Caco-2 (cell line): ENCODE results near the gene NOD2. TPM values are rescaled to one million over a fixed set of nuclear protein-coding genes. Genes with fewer than 3 reads are reported as not detected.

Experiments
- BruUV-seq: library from RNA; stranded (reverse); fragments of 400-500 nt; replicated peaks from 2 replicates; lab custom pipeline; 2021; lab: Mats Ljungman, UMichigan
- CTCF ChIA-PET: fragments of 300-600 bp; sonication (Branson Sonifier 250); formaldehyde crosslinking; loops from one replicate; lab custom pipeline; 2022; ENCODE audit warnings: antibody characterized with exemption; lab: Charles Lee
- POLR2A ChIA-PET: fragments of 300-600 bp; sonication (Branson Sonifier 250); formaldehyde crosslinking; loops from one replicate; lab custom pipeline; 2022; ENCODE audit warnings: antibody characterized with exemption; lab: Charles Lee
- DNase-seq, 2 experiments: peaks; one replicate each; pipeline versions ENCODE4 v3.0.0 to v3.0.0-alpha.2; 2020 to 2022
- H3K27me3 ChIP-seq: replicated peaks from 2 replicates; pipeline ENCODE4 v1.6.0; 2011; ENCODE audit warnings: low read length; ENCODE audit not compliant: control insufficient read depth, insufficient read depth
- H3K36me3 ChIP-seq: 2 replicates; pipeline ENCODE4 v1.5.1; 2011; ENCODE audit warnings: low read length; ENCODE audit not compliant: control insufficient read depth, insufficient read depth
- H3K4me1 ChIP-seq: fragments of 250-450 bp; sonication (Bioruptor Pico); 2 replicates; pipeline ENCODE4 v1.5.1; 2020; ENCODE audit warnings: mild to moderate bottlenecking
- H3K4me3 ChIP-seq: 2 replicates; pipeline ENCODE4 v1.5.1; 2011; ENCODE audit warnings: low read depth, mild to moderate bottlenecking, control low read depth, low read length
- H3K9me3 ChIP-seq: fragments of 250-450 bp; sonication (Bioruptor Pico); 2 replicates; pipeline ENCODE4 v1.5.1; 2020; ENCODE audit warnings: mild to moderate bottlenecking, moderate library complexity
- H3K27ac Mint-ChIP-seq: one replicate; pipeline ENCODE4 v1.8.0; 2022; ENCODE audit warnings: mixed read lengths; ENCODE audit not compliant: unreplicated experiment
- H3K27me3 Mint-ChIP-seq: one replicate; pipeline ENCODE4 v1.8.0; 2022; ENCODE audit warnings: mixed read lengths; ENCODE audit not compliant: insufficient read depth, unreplicated experiment
- H3K36me3 Mint-ChIP-seq: one replicate; pipeline ENCODE4 v1.8.0; 2022; ENCODE audit warnings: mild to moderate bottlenecking, mixed read lengths; ENCODE audit not compliant: insufficient read depth, unreplicated experiment
- H3K4me1 Mint-ChIP-seq: one replicate; pipeline ENCODE4 v1.8.0; 2022; ENCODE audit warnings: low read depth, mixed read lengths; ENCODE audit not compliant: unreplicated experiment
- H3K4me3 Mint-ChIP-seq: one replicate; pipeline ENCODE4 v1.8.0; 2022; ENCODE audit warnings: mild to moderate bottlenecking, moderate library complexity, mixed read lengths; ENCODE audit not compliant: unreplicated experiment
- H3K9me3 Mint-ChIP-seq: one replicate; pipeline ENCODE4 v1.8.0; 2022; ENCODE audit warnings: mixed read lengths; ENCODE audit not compliant: unreplicated experiment
- intact Hi-C: fragments of 100-400 bp; cut with micrococcal nuclease; formaldehyde crosslinking; loops from one replicate; pipeline ENCODE4 v1.10.0; 2022; ENCODE audit not compliant: unreplicated experiment
- total RNA-seq: library from RNA; stranded (reverse); gene quantifications from 2 replicates; pipeline ENCODE4 v1.2.3, GENCODE V29; 2022
- TF ChIP-seq, protein P1 (sequence below), 2 experiments: fragments of 200-600 bp in 1 of 2; IDR thresholded peaks; 1 replicate in 1 of 2; 2 replicates in 1 of 2; pipeline versions ENCODE4 v1.5.1 to v1.8.0; 2011 to 2022; ENCODE audit warnings: antibody characterized with exemption in 1 of 2, control low read depth in 1 of 2, inconsistent platforms in 1 of 2, low read depth in 1 of 2, low read length in 1 of 2, mild to moderate bottlenecking in 1 of 2, moderate library complexity in 1 of 2; ENCODE audit not compliant: insufficient read depth in 1 of 2, severe bottlenecking in 1 of 2, unreplicated experiment in 1 of 2

NOD2 gene
- total RNA-seq, 1 experiment from 2014 or later: 0.23 TPM

DNA sequence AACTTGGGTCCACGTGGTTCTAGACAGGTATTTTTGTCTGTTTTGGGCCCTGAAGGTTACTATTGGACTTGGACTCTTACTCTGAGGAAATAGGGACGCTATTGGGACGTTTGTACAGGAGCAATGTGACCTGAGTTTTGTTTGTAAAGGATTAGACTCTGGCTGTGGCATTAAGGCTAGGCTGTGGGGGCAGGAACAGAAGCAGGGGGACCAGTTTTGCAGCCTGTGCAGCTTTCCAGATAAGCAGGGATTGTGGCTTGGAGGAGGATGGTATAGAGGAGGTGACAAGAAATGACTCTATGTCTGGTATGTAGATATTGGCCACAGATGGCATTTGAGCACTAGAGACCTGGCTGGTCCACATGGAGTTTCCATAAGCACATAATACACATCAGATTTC lies 12.8 kb downstream of the NOD2 start:
- Histone ChIP-seq H3K27me3 (no peaks in the 10 kb centered on the region), H3K4me1 (peaks cover 18% of the 10 kb centered on the region), H3K9me3 (peaks cover 29% of the 10 kb centered on the region), H3K36me3 (no peaks in the 10 kb centered on the region; the same call in 1 of the 2 replicates), H3K4me3 (no peak overlapping the region)
- ChIA-PET POLR2A (no interaction called here), CTCF (no interaction called here)
- intact Hi-C loops: loop anchor here (1.0 kb wide), 2 partner anchors 13 to 35 kb away; no protein-coding TSS in a partner anchor
- peaks cover 16% of the 10 kb centered on the region for H3K4me1 Mint-ChIP-seq
- H3K36me3 Mint-ChIP-seq: peaks cover 22% of the 10 kb centered on the region
- TF ChIP-seq, protein P1, sequence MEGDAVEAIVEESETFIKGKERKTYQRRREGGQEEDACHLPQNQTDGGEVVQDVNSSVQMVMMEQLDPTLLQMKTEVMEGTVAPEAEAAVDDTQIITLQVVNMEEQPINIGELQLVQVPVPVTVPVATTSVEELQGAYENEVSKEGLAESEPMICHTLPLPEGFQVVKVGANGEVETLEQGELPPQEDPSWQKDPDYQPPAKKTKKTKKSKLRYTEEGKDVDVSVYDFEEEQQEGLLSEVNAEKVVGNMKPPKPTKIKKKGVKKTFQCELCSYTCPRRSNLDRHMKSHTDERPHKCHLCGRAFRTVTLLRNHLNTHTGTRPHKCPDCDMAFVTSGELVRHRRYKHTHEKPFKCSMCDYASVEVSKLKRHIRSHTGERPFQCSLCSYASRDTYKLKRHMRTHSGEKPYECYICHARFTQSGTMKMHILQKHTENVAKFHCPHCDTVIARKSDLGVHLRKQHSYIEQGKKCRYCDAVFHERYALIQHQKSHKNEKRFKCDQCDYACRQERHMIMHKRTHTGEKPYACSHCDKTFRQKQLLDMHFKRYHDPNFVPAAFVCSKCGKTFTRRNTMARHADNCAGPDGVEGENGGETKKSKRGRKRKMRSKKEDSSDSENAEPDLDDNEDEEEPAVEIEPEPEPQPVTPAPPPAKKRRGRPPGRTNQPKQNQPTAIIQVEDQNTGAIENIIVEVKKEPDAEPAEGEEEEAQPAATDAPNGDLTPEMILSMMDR (IDR thresholded peaks at IDR 0.05; ENCODE audit: insufficient read depth in 1 of 2, low read depth in 1 of 2, low read length in 1 of 2, severe bottlenecking in 1 of 2, unreplicated experiment in 1 of 2): no peak
- H3K27ac Mint-ChIP-seq: peak overlapping the region; percentile 6
- BruUV-seq: no TSS peak
- no peaks in the 10 kb centered on the region for H3K27me3 Mint-ChIP-seq
- peak overlapping the region; percentile 0 for H3K4me3 Mint-ChIP-seq
- H3K9me3 Mint-ChIP-seq: peaks cover 22% of the 10 kb centered on the region
- peak; percentile 80 to 86 for DNase-seq

DNA sequence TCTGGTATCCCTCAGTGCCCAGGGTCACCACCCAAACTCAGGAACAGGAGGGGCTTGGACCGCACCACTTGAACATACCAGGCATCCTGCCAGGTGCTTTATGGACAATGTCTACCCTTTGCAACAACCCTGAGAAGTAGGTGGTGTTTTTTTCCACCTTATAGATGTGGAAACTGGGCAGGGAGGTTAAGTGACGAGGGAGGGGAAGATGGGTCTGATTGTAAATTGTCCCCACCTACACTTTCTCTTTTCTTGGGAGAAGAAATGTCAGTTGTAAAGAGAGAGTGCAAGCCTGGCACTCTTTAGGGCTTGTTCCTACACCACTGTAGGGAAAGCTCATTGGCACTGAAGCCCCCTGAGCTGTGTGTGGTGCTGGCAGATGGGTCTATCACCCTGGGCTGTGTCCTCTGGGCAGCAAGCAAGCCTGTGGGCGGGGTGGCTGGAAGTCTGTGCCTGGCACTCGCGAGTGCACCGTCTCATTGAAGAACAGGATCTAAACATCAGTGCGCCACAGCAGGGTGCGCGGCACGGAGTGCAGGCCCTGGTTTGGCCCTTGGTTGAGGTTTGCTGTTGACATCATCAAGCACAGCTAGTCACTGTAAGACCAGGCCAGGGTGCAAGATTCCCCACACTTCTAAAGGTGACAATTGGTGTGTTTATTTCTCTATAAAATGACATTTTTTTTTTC lies 15.1 kb downstream of the NOD2 start:
- H3K4me1 ChIP-seq: peaks cover 18% of the 10 kb centered on the region
- H3K27me3 ChIP-seq: no peaks in the 10 kb centered on the region
- no peak overlapping the region for H3K4me3 Mint-ChIP-seq
- peaks cover 22% of the 10 kb centered on the region for H3K36me3 Mint-ChIP-seq
- no peak overlapping the region for H3K27ac Mint-ChIP-seq
- H3K4me3 ChIP-seq: no peak overlapping the region
- BruUV-seq: no TSS peak
- DNase-seq: no peak
- TF ChIP-seq, protein P1 (IDR thresholded peaks at IDR 0.05; ENCODE audit: insufficient read depth in 1 of 2, low read depth in 1 of 2, low read length in 1 of 2, severe bottlenecking in 1 of 2, unreplicated experiment in 1 of 2): no peak
- ChIA-PET CTCF (no interaction called here), POLR2A (no interaction called here)
- no peaks in the 10 kb centered on the region for H3K27me3 Mint-ChIP-seq
- intact Hi-C loops: no loop called here
- H3K36me3 ChIP-seq: no peaks in the 10 kb centered on the region; the same call in 1 of the 2 replicates
- H3K9me3 Mint-ChIP-seq: peaks cover 22% of the 10 kb centered on the region
- peaks cover 16% of the 10 kb centered on the region for H3K4me1 Mint-ChIP-seq
- H3K9me3 ChIP-seq: peaks cover 23% of the 10 kb centered on the region

DNA sequence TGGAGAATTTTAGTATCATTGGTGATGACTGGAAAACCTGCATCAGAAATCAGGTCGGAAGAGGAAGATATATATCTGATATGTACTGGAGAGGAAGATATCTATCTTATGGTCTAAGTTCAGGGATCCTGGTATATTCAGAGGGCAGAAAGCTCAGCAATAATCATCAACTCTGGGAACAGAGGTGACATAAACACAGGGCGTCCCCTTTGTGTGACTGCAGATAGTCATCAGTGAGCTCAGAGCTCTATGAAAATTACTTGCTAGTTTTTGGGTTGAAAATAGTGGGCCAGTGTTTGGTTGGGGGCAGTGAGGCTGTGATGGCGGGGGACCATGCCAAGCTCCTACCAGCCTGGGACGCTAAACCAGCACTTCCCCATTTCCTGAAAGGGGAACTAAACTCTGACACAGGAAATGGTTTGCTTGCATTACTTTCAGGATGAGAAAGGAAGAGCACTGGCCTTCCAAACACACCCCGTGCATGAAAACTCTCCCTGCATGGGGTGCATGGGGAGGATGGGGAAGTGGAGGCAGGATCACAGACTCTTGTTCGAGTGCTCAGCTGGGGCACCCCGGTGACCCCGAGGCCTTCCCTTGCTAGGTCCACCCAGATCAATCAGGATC lies 15.8 kb downstream of the NOD2 start:
- Mint-ChIP-seq H3K27me3 (no peaks in the 10 kb centered on the region), H3K4me1 (peaks cover 16% of the 10 kb centered on the region), H3K27ac (no peak overlapping the region), H3K9me3 (peaks cover 16% of the 10 kb centered on the region), H3K4me3 (no peak overlapping the region), H3K36me3 (peaks cover 21% of the 10 kb centered on the region)
- ChIA-PET CTCF (no interaction called here), POLR2A (no interaction called here)
- no peaks in the 10 kb centered on the region for H3K27me3 ChIP-seq
- peaks cover 18% of the 10 kb centered on the region for H3K4me1 ChIP-seq
- H3K4me3 ChIP-seq: no peak overlapping the region
- BruUV-seq: no TSS peak
- TF ChIP-seq, protein P1 (IDR thresholded peaks at IDR 0.05; ENCODE audit: insufficient read depth in 1 of 2, low read depth in 1 of 2, low read length in 1 of 2, severe bottlenecking in 1 of 2, unreplicated experiment in 1 of 2): no peak
- no peaks in the 10 kb centered on the region for H3K36me3 ChIP-seq
- peaks cover 18% of the 10 kb centered on the region for H3K9me3 ChIP-seq
- no peak for DNase-seq
- intact Hi-C loops: no loop called here
